Mesenchymal stem cell (in vitro differentiated cells and primary cell): ENCODE results near the gene MOV10L1.
"Not testable (repeated sequence)": the region's sequence is repeated elsewhere in the genome, so short reads cannot be mapped to it uniquely, and the experiment has no call there.

Source experiments
- DNase-seq: peaks from one replicate; pipeline ENCODE4 v3.0.0-alpha.2; 2013
- H2AFZ ChIP-seq: one replicate; pipeline ENCODE4 v1.6.1; 2013; ENCODE audit warnings: low read depth, mild to moderate bottlenecking, control low read depth, inconsistent platforms, low read length, moderate library complexity
- H2AK5ac ChIP-seq: 2 replicates; pipeline ENCODE4 v1.6.1; 2013; ENCODE audit warnings: low read length, moderate library complexity, mild to moderate bottlenecking, inconsistent platforms; ENCODE audit not compliant: severe bottlenecking
- H2BK120ac ChIP-seq: one replicate; pipeline ENCODE4 v1.6.1; 2013; ENCODE audit warnings: low read depth, mild to moderate bottlenecking, inconsistent platforms, low read length, moderate library complexity
- H2BK12ac ChIP-seq, 2 experiments: one replicate each; pipeline ENCODE4 v1.6.1; 2013; ENCODE audit warnings: inconsistent platforms in 2 of 2, low read length in 2 of 2, mild to moderate bottlenecking in 2 of 2, moderate library complexity in 2 of 2, control low read depth in 1 of 2
- H2BK15ac ChIP-seq: one replicate; pipeline ENCODE4 v1.6.1; 2013; ENCODE audit warnings: mild to moderate bottlenecking, low read depth, inconsistent platforms; ENCODE audit not compliant: poor library complexity, severe bottlenecking
- H2BK5ac ChIP-seq: 2 replicates; pipeline ENCODE4 v1.6.1; 2013; ENCODE audit warnings: low read depth, mild to moderate bottlenecking, low read length, control low read depth, inconsistent platforms; ENCODE audit not compliant: poor library complexity, severe bottlenecking
- H3K14ac ChIP-seq, 2 experiments: one replicate each; pipeline ENCODE4 v1.6.1; 2013; ENCODE audit warnings: inconsistent platforms in 2 of 2, low read length in 2 of 2, control low read depth in 1 of 2, mild to moderate bottlenecking in 1 of 2, moderate library complexity in 1 of 2
- H3K18ac ChIP-seq, 2 experiments: one replicate each; pipeline ENCODE4 v1.6.1; 2013; ENCODE audit warnings: inconsistent platforms in 2 of 2, low read length in 2 of 2, control low read depth in 1 of 2, low read depth in 1 of 2, mild to moderate bottlenecking in 1 of 2
- H3K23ac ChIP-seq, 2 experiments: one replicate each; pipeline ENCODE4 v1.6.1; 2013; ENCODE audit warnings: inconsistent platforms in 2 of 2, low read length in 2 of 2, mild to moderate bottlenecking in 2 of 2, moderate library complexity in 2 of 2, control low read depth in 1 of 2
- H3K27ac ChIP-seq: 2 replicates; pipeline ENCODE4 v1.5.1; 2013; ENCODE audit warnings: mild to moderate bottlenecking, moderate library complexity, low read length, control low read depth, inconsistent platforms; ENCODE audit not compliant: poor library complexity, severe bottlenecking
- H3K27me3 ChIP-seq, 2 experiments: 2 replicates each; pipeline versions ENCODE4 v1.6.1 to v1.7.0; 2013; ENCODE audit warnings: low read length in 2 of 2, mild to moderate bottlenecking in 2 of 2, moderate library complexity in 2 of 2, control low read depth in 1 of 2, inconsistent platforms in 1 of 2; ENCODE audit not compliant: control insufficient read depth in 1 of 2, insufficient read depth in 1 of 2
- H3K36me3 ChIP-seq, 2 experiments: 2 replicates each; pipeline versions ENCODE4 v1.6.1 to v1.7.0; 2013; ENCODE audit warnings: low read length in 2 of 2, control low read depth in 1 of 2, inconsistent platforms in 1 of 2, low read depth in 1 of 2, mild to moderate bottlenecking in 1 of 2; ENCODE audit not compliant: insufficient read depth in 2 of 2, control insufficient read depth in 1 of 2
- H3K4ac ChIP-seq, 2 experiments: one replicate each; pipeline ENCODE4 v1.6.1; 2013; ENCODE audit warnings: inconsistent platforms in 2 of 2, low read length in 2 of 2, mild to moderate bottlenecking in 2 of 2, moderate library complexity in 2 of 2, control low read depth in 1 of 2, low read depth in 1 of 2
- H3K4me1 ChIP-seq: 2 replicates; pipeline ENCODE4 v1.6.1; 2013; ENCODE audit warnings: low read depth, low read length, control low read depth; ENCODE audit not compliant: control insufficient read depth, insufficient read depth
- H3K4me2 ChIP-seq: 2 replicates; pipeline ENCODE4 v1.6.1; 2013; ENCODE audit warnings: low read length, mild to moderate bottlenecking, inconsistent platforms; ENCODE audit not compliant: poor library complexity, severe bottlenecking
- H3K4me3 ChIP-seq, 2 experiments: 2 replicates each; pipeline versions ENCODE4 v1.5.1 to v1.7.0; 2013; ENCODE audit warnings: low read length in 2 of 2, mild to moderate bottlenecking in 2 of 2, control low read depth in 1 of 2, low read depth in 1 of 2; ENCODE audit not compliant: insufficient read depth in 1 of 2
- H3K79me1 ChIP-seq: replicated peaks from 2 replicates; pipeline ENCODE4 v1.6.1; 2013; ENCODE audit warnings: mild to moderate bottlenecking, control low read depth, low read length, inconsistent platforms; ENCODE audit not compliant: poor library complexity, severe bottlenecking
- H3K9ac ChIP-seq: 2 replicates; pipeline ENCODE4 v1.7.0; 2013; ENCODE audit warnings: mild to moderate bottlenecking, low read length, moderate library complexity
- H3K9me3 ChIP-seq: 2 replicates; pipeline ENCODE4 v1.7.0; 2013; ENCODE audit warnings: mild to moderate bottlenecking, low read length; ENCODE audit not compliant: control insufficient read depth
- H4K8ac ChIP-seq: one replicate; pipeline ENCODE4 v1.6.1; 2013; ENCODE audit warnings: inconsistent platforms, mild to moderate bottlenecking, low read length, moderate library complexity
- H4K91ac ChIP-seq: one replicate; pipeline ENCODE4 v1.6.1; 2013; ENCODE audit warnings: mild to moderate bottlenecking, low read length, inconsistent platforms
- WGBS: methylation state at CpG from one replicate; pipeline ENCODE4 v1.1.7; 2013; ENCODE audit warnings: mixed read lengths; 5-methylcytosine and 5-hydroxymethylcytosine counted together

MOV10L1 gene

DNA sequence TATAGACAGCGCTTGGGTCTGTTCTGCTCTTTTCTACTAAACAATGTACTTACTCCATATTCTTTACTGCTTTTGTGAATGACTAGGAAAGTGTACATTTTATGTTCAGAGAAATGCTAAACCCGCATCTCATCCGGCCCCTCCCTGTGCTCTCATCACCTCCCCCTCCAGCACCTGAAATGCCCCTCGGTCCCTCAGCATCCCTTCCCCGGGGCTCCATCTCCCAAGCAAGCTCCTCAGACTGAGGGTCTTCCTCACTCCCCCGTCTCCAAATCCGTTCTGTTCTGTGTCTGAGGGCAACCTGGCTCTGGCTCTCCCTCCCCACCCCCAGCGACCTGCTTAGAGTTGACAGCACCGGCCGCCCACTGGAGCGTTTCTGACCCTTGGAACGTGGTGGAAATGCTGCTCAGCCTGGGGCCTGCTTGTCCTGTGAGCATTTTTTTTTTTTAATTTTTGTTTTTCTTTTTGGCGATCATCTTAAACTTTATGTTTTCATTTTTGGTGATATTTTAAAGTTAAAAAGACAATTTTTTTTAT lies 112.4 kb downstream of the MOV10L1 start:
- Histone ChIP-seq H3K4me2 (peak overlapping the region; percentile 98), H2BK15ac (no peak overlapping the region), H3K23ac (no peak overlapping the region), H3K27ac (no peak overlapping the region), H3K18ac (no peak overlapping the region), H2BK120ac (no peak overlapping the region), H3K27me3 (no peaks in the 10 kb centered on the region), H3K14ac (no peak overlapping the region), H2BK12ac (no peak overlapping the region), H3K4me3 (peak overlapping the region in 1 of 2 experiments; percentile 88), H3K4me1 (peaks cover 22% of the 10 kb centered on the region), H4K91ac (no peak overlapping the region), H3K79me1 (peaks cover 33% of the 10 kb centered on the region), H2AFZ (no peak overlapping the region), H3K36me3 (peaks cover 28 to 42% of the 10 kb centered on the region in 2 experiments), H3K4ac (no peak overlapping the region), H4K8ac (no peak overlapping the region), H2AK5ac (no peak overlapping the region), H2BK5ac (no peak overlapping the region), H3K9ac (peak overlapping the region; percentile 85), H3K9me3 (no peaks in the 10 kb centered on the region)
- WGBS, result 83% methylated on average over 13 of the region's 13 CpGs
- no peak for DNase-seq

DNA sequence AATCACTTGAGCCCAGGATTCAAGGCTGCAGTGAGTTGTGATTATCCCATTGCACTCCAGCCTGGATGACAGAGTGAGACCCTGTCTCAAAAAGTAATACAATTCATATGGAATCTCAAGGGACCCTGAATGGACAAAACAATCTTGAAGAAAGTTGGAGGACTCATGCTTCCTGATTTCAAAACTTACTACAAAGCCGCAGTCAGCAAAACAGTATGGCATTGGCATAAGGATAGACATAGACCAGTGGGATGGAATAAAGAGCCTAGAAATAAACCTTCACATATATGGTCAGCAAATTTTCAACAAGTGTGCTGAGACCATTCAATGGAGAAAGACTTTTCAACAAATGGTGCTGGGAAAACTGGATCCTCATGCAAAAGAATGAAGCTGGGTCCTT lies 113.5 kb downstream of the MOV10L1 start:
- H4K8ac ChIP-seq, result no peak overlapping the region
- no peak overlapping the region for H3K14ac ChIP-seq
- no peak overlapping the region for H3K23ac ChIP-seq
- H3K4ac ChIP-seq, result no peak overlapping the region
- no peaks in the 10 kb centered on the region for H3K9me3 ChIP-seq
- no peak for DNase-seq
- H3K4me3 ChIP-seq, result no peak overlapping the region
- H3K36me3 ChIP-seq, result peaks cover 33 to 40% of the 10 kb centered on the region in 2 experiments
- H2BK5ac ChIP-seq, result no peak overlapping the region
- no peak overlapping the region for H4K91ac ChIP-seq
- no CpG with 5 or more reads among the region's 1 CpG for WGBS
- H2BK12ac ChIP-seq, result no peak overlapping the region
- no peak overlapping the region for H3K18ac ChIP-seq
- H2BK15ac ChIP-seq, result no peak overlapping the region
- no peak overlapping the region for H3K9ac ChIP-seq
- H3K79me1 ChIP-seq, result peaks cover 28% of the 10 kb centered on the region
- no peaks in the 10 kb centered on the region for H3K27me3 ChIP-seq
- H2AK5ac ChIP-seq, result no peak overlapping the region
- no peak overlapping the region for H3K4me2 ChIP-seq
- H2AFZ ChIP-seq, result no peak overlapping the region
- H2BK120ac ChIP-seq, result no peak overlapping the region
- H3K4me1 ChIP-seq, result peaks cover 26% of the 10 kb centered on the region
- no peak overlapping the region for H3K27ac ChIP-seq

DNA sequence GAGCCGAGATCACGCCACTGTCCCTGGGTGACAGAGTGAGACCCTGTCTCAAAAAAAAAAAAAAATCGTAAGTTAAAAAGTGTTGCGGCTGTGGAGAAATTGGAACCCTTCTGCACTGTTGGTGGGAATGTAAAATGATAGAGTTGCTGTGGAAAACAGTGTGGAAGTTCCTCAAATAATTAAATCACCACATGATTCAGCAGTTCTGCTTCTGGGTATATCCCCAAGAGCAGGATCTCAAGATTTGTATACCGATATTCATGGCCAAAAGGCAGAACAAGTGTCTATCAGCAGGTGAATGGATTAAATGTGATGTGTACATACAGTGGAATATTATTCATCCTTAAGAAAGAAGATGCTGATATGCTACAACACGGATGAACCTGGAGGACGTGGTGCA lies 114.8 kb downstream of the MOV10L1 start:
- Histone ChIP-seq H3K27ac (no peak overlapping the region), H2BK5ac (no peak overlapping the region), H4K8ac (no peak overlapping the region), H3K18ac (no peak overlapping the region), H3K27me3 (no peaks in the 10 kb centered on the region), H2AK5ac (no peak overlapping the region), H4K91ac (no peak overlapping the region), H3K14ac (no peak overlapping the region), H3K4me3 (no peak overlapping the region), H2AFZ (no peak overlapping the region), H3K79me1 (peaks cover 33% of the 10 kb centered on the region), H3K9ac (no peak overlapping the region), H3K4ac (no peak overlapping the region), H2BK15ac (no peak overlapping the region), H2BK12ac (no peak overlapping the region), H3K4me2 (no peak overlapping the region), H3K36me3 (peaks cover 40 to 43% of the 10 kb centered on the region in 2 experiments), H3K9me3 (no peaks in the 10 kb centered on the region), H3K23ac (no peak overlapping the region), H2BK120ac (no peak overlapping the region), H3K4me1 (peaks cover 25% of the 10 kb centered on the region)
- WGBS, result over 99% methylated on average over 7 of the region's 7 CpGs
- no peak for DNase-seq

DNA sequence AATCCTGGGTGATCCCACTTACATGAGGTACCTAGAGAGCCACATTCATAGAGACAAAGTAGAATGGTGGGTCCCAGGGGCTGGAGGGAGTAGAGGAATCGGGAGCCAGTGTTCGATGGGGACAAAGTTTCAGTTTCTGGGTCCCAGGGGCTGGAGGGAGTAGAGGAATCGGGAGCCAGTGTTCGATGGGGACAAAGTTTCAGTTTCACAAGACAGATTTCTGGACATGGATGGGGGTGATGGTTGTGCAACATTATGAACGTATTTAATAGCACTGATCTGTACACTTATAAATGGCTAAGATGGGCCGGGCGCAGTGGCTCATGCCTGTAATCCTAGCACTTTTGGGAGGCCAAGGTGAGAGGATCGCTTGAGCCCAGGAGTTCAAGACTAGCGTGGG lies 115.2 kb downstream of the MOV10L1 start:
- H2BK120ac ChIP-seq, H3K4ac ChIP-seq, H3K18ac ChIP-seq, H4K8ac ChIP-seq, H3K4me2 ChIP-seq, H3K27ac ChIP-seq, H3K23ac ChIP-seq, H2BK12ac ChIP-seq, H2BK15ac ChIP-seq, H2AFZ ChIP-seq, H3K14ac ChIP-seq, H3K9me3 ChIP-seq, DNase-seq, H3K4me3 ChIP-seq, H2AK5ac ChIP-seq, H3K27me3 ChIP-seq, H4K91ac ChIP-seq, H2BK5ac ChIP-seq, H3K9ac ChIP-seq: not testable (repeated sequence)
- Histone ChIP-seq H3K4me1 (peaks cover 20% of the 10 kb centered on the region), H3K36me3 (peaks cover 41 to 44% of the 10 kb centered on the region in 2 experiments), H3K79me1 (peaks cover 33% of the 10 kb centered on the region)
- 97% methylated on average over 9 of the region's 9 CpGs for WGBS
